A549 treated with AZD2906 at 1 μM for 4 hours (cell line): ENCODE data around the gene ZNF418. TPM values are rescaled to one million over a fixed set of nuclear protein-coding genes. Genes with fewer than 3 reads are reported as not detected.

Experiments
- total RNA-seq: library from RNA; stranded (reverse); fragments of 200-300 nt; extraction: Qiagen RNA extraction; gene quantifications from 5 replicates; pipeline ENCODE4 v1.2.3, GENCODE V29; 2022

The ZNF418 gene
- 0.84 to 1.5 TPM (median 1.2 TPM) in 5 replicates for total RNA-seq

GRCh38 chr19:57934820-57935665 lies at the start of gene ZNF418:
ZNF418 (minus strand) TSS chr19:57935402; CDS start chr19:57933822, 1,580 bp downstream.

DNA sequence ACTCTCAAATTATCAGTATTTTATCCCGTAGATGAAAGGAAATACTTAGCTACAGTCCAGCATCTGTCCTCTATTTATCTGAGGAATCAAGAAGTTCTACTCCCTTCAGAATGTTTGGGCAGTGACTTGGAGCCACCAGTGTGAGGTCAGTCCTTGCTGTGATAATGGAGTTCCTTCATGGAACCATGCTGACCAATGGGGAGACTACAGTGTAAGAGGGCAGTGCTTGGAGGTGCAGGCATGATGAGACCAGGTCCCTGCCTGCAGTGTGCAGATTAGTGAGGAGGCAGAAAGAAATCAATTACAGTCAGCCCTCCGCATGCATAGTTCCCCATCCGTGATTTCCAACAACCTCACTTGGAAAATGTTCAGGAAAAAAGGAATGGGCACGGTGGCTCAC lies 39.2 kb upstream of the ZNF418 start, which contains the start of gene C19orf18:
Gene C19orf18 (minus strand): TSS at position 101 of the 400 bp plus-strand sequence. CDS start 102 bp downstream, outside the sequence.

GRCh38 chr19:57947419-57948134 lies 12.4 kb upstream of the ZNF418 start, which contains the start of gene ZNF256:
ZNF256 (minus strand) TSS chr19:57947706; CDS start chr19:57947474, 232 bp downstream.

GRCh38 chr19:57916168-57916995 lies 18.8 kb downstream of the ZNF418 start, which contains the start of gene ZNF417:
ZNF417 (minus strand) TSS chr19:57916592; CDS start chr19:57916411, 181 bp downstream.

GRCh38 chr19:57888560-57889231 lies 46.5 kb downstream of the ZNF418 start, which contains the start of gene ZNF814:
ZNF814 (minus strand) TSS chr19:57889037; CDS start chr19:57888802, 235 bp downstream.

Other genes with a start within 250 kb of the ZNF418 start
- not detected in 5 replicates for gene ZNF154, start 226.2 kb downstream of the ZNF418 start, total RNA-seq
- gene ZNF671, start 207.8 kb downstream of the ZNF418 start, total RNA-seq, result 0.84 to 1.1 TPM (median 1.0 TPM) in 5 replicates
- gene ZNF776, start 188.6 kb downstream of the ZNF418 start, total RNA-seq, result 4.8 to 5.8 TPM (median 5.4 TPM) in 5 replicates
- gene ZNF586, start 165.7 kb downstream of the ZNF418 start, total RNA-seq, result 6.0 to 6.9 TPM (median 6.5 TPM) in 5 replicates
- 4.5 to 6.0 TPM (median 5.1 TPM) in 5 replicates for gene ZNF552, start 120.5 kb downstream of the ZNF418 start, total RNA-seq
- 6.2 to 9.4 TPM (median 6.7 TPM) in 5 replicates for gene ZNF587B, start 105.1 kb downstream of the ZNF418 start, total RNA-seq
- 5.0 to 7.2 TPM (median 5.8 TPM) in 5 replicates for gene ZNF587, start 85.5 kb downstream of the ZNF418 start, total RNA-seq
- 1.6 to 2.6 TPM (median 2.3 TPM) in 5 replicates for gene ZNF814, start 46.4 kb downstream of the ZNF418 start, total RNA-seq
- gene ZNF417, start 18.8 kb downstream of the ZNF418 start, total RNA-seq, result 3.0 to 5.4 TPM (median 3.7 TPM) in 5 replicates
- 0.88 to 1.2 TPM (median 1.1 TPM) in 5 replicates for gene ZNF256, start 12.3 kb upstream of the ZNF418 start, total RNA-seq
- gene C19orf18, start 39.1 kb upstream of the ZNF418 start, total RNA-seq, result 0.07 to 0.08 TPM in 2 of 5 replicates, not detected in the others
- gene ZNF606, start 67.4 kb upstream of the ZNF418 start, total RNA-seq, result 1.6 to 2.4 TPM (median 2.3 TPM) in 5 replicates
- gene ZSCAN1, start 98.6 kb upstream of the ZNF418 start, total RNA-seq, result not detected in 5 replicates
- not detected in 5 replicates for gene ZNF135, start 123.9 kb upstream of the ZNF418 start, total RNA-seq
- 1.9 to 3.5 TPM (median 2.1 TPM) in 5 replicates for gene ZSCAN18, start 162.8 kb upstream of the ZNF418 start, total RNA-seq
- 2.7 to 3.2 TPM (median 3.0 TPM) in 5 replicates for gene ZNF329, start 215.4 kb upstream of the ZNF418 start, total RNA-seq
- 12.7 to 13.3 TPM (median 13.2 TPM) in 5 replicates for gene ZNF274, start 247.7 kb upstream of the ZNF418 start, total RNA-seq